Suprapubic skin (tissue), 4 donors: ENCODE data around the gene TRAF7.

Experiments
- EP300 ChIP-seq: sonication (generic); formaldehyde crosslinking; IDR thresholded peaks from one replicate; pipeline ENCODE4 v1.6.1; 2017; ENCODE audit warnings: antibody characterized with exemption
- POLR2A ChIP-seq, 2 donors: fragments of 450-650 bp; IDR thresholded peaks; one replicate each; pipeline ENCODE4 v1.6.1; 2017; ENCODE audit warnings: antibody characterized with exemption in 2 of 2, mild to moderate bottlenecking in 2 of 2, moderate library complexity in 2 of 2
- POLR2AphosphoS5 ChIP-seq, 3 donors: sonication (generic); formaldehyde crosslinking; IDR thresholded peaks; one replicate each; pipeline ENCODE4 v1.6.1; 2017; ENCODE audit warnings: antibody characterized with exemption in 3 of 3
- TF ChIP-seq, protein P1 (sequence below), 2 donors: fragments of 200-600 bp in 1 of 2; fragments of 450-650 bp in 1 of 2; sonication (generic) in 1 of 2; IDR thresholded peaks; one replicate each; pipeline ENCODE4 v1.5.1; 2016 to 2019; ENCODE audit warnings: antibody characterized with exemption in 2 of 2, mild to moderate bottlenecking in 1 of 2, moderate library complexity in 1 of 2

DNA sequence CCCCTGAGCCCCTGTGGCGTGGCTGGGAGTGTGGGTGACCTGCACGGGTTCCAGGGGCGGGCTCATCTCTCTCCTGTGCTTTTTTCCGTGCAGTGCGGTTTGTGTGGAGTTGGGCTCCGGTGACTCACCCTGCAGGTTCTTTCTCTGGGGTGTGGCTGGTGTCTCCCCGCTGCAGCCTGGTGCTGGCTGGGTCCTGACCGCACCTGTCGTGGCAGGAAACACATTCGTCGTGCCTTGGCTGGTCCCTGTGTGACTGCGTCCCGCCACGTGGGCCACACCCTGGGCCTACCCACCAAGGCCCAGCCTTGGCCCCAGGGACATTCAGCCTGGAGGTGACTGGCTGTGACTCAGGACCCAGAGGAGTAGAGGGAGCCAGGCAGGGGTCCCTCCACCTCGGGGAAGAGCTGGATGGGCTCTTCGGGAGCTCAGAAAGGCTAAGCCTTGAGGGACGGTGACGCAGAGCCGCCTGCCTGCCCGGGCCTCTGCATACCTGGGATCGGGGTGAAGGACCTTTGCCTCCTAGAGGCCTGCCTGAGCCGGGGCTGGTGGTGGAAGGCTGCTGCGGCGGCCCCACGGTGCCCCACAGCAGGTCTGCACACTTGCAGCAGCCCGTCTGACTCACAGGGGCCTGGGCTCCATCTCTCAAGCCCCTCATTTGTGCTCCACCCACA is 7.8 kb downstream of the TRAF7 start:
- TF ChIP-seq, protein P1, sequence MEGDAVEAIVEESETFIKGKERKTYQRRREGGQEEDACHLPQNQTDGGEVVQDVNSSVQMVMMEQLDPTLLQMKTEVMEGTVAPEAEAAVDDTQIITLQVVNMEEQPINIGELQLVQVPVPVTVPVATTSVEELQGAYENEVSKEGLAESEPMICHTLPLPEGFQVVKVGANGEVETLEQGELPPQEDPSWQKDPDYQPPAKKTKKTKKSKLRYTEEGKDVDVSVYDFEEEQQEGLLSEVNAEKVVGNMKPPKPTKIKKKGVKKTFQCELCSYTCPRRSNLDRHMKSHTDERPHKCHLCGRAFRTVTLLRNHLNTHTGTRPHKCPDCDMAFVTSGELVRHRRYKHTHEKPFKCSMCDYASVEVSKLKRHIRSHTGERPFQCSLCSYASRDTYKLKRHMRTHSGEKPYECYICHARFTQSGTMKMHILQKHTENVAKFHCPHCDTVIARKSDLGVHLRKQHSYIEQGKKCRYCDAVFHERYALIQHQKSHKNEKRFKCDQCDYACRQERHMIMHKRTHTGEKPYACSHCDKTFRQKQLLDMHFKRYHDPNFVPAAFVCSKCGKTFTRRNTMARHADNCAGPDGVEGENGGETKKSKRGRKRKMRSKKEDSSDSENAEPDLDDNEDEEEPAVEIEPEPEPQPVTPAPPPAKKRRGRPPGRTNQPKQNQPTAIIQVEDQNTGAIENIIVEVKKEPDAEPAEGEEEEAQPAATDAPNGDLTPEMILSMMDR (IDR thresholded peaks at IDR 0.05) = no peak
- TF ChIP-seq POLR2A (IDR thresholded peaks at IDR 0.05) = no peak
- no peak for TF ChIP-seq EP300
- peak in 2 of 3 donors; percentile 71 to 78 for TF ChIP-seq POLR2AphosphoS5 (IDR thresholded peaks at IDR 0.05)
